Sigmoid colon (tissue), 3 donors: ENCODE data around the gene SPRR1B.

Source experiments
- CTCF ChIP-seq, 4 experiments: fragments of 450-650 bp in 3 of 4; fragments of 200-600 bp in 1 of 4; IDR thresholded peaks; one replicate each; pipeline ENCODE4 v1.5.1; 2016 to 2019; ENCODE audit warnings: antibody characterized with exemption in 4 of 4, mild to moderate bottlenecking in 3 of 4, moderate library complexity in 2 of 4
- POLR2A ChIP-seq, 2 donors: fragments of 450-650 bp; IDR thresholded peaks; one replicate each; pipeline ENCODE4 v1.6.1; 2016; ENCODE audit warnings: antibody characterized with exemption in 2 of 2, mild to moderate bottlenecking in 2 of 2, moderate library complexity in 2 of 2

GRCh38 chr1:153001382-153001781 lies 29.6 kb upstream of the SPRR1B start, which contains the start of gene SPRR3:
- no peak for TF ChIP-seq CTCF (IDR thresholded peaks at IDR 0.05)
- TF ChIP-seq POLR2A (IDR thresholded peaks at IDR 0.05): no peak
